Activated CD8-positive, alpha-beta memory T cell treated with anti-CD3 and anti-CD28 coated beads, Interleukin-2, amount 10 ng/mL, durations not matched to agents 7 days and 5 days (primary cell): ENCODE results near the gene ZNF24. TPM values are rescaled to one million over a fixed set of nuclear protein-coding genes. Genes with fewer than 3 reads are reported as not detected.
A peak's percentile ranks its signal among the peaks of the same experiment; 100 is the strongest.

Source experiments
- ATAC-seq: fragments of 150-1000 bp; cut with Tn5 transposase; one replicate; pipeline ENCODE4 v1.10.0; 2021; ENCODE audit warnings: moderate library complexity
- CTCF ChIA-PET: fragments of 350-600 bp; sonication (Branson Sonifier 250); formaldehyde crosslinking; loops from one replicate; lab custom pipeline; 2021; ENCODE audit warnings: antibody characterized with exemption; lab: Charles Lee
- DNase-seq: peaks from one replicate; pipeline ENCODE4 v3.0.0-alpha.2; 2020
- H3K27ac Mint-ChIP-seq: one replicate; pipeline ENCODE4 v1.8.0; 2021; ENCODE audit warnings: mild to moderate bottlenecking, mixed read lengths
- H3K27me3 Mint-ChIP-seq: one replicate; pipeline ENCODE4 v1.8.0; 2021; ENCODE audit warnings: mixed read lengths
- H3K36me3 Mint-ChIP-seq: one replicate; pipeline ENCODE4 v1.8.0; 2021; ENCODE audit warnings: mild to moderate bottlenecking, mixed read lengths
- H3K4me1 Mint-ChIP-seq: one replicate; pipeline ENCODE4 v1.8.0; 2021; ENCODE audit warnings: mixed read lengths
- H3K4me3 Mint-ChIP-seq: one replicate; pipeline ENCODE4 v1.8.0; 2021; ENCODE audit warnings: mild to moderate bottlenecking, moderate library complexity, mixed read lengths
- H3K9me3 Mint-ChIP-seq: one replicate; pipeline ENCODE4 v1.8.0; 2022; ENCODE audit warnings: low read depth, mixed read lengths
- total RNA-seq, 2 experiments: library from RNA; stranded (reverse); gene quantifications; one replicate each; pipeline ENCODE4 v1.2.3, GENCODE V29; 2021

The ZNF24 gene
- total RNA-seq, 2 experiments from 2014 or later, result 44.2 to 51.7 TPM

GRCh38 chr18:35306588-35307250 lies 37.5 kb downstream of the ZNF24 start:
- no peaks in the 10 kb centered on the region for H3K4me1 Mint-ChIP-seq
- H3K4me3 Mint-ChIP-seq, result no peak overlapping the region
- H3K36me3 Mint-ChIP-seq, result peaks cover 71% of the 10 kb centered on the region
- H3K27ac Mint-ChIP-seq, result no peak overlapping the region
- CTCF ChIA-PET, result interaction anchor here (1.2 kb wide), 1 partner anchor 66 kb away, joined by 3 read pairs; the partner anchor contains the start of gene ZNF397
- ATAC-seq (no peak), DNase-seq (no peak)
- H3K27me3 Mint-ChIP-seq, result no peaks in the 10 kb centered on the region
- peaks cover 56% of the 10 kb centered on the region for H3K9me3 Mint-ChIP-seq

- no peak for ATAC-seq
- Mint-ChIP-seq H3K27me3 (no peaks in the 10 kb centered on the region), H3K36me3 (peaks cover 89% of the 10 kb centered on the region), H3K27ac (no peak overlapping the region), H3K4me1 (no peaks in the 10 kb centered on the region), H3K4me3 (no peak overlapping the region), H3K9me3 (peaks cover 55% of the 10 kb centered on the region)
- no peak for DNase-seq
- CTCF ChIA-PET, result interaction anchor here (1.2 kb wide), 1 partner anchor 11 kb away, joined by 3 read pairs; no protein-coding TSS in a partner anchor
Observed at GRCh38 chr18:35303610-35304009, 40.6 kb downstream of the ZNF24 start.

- ATAC-seq (no peak), DNase-seq (no peak)
- Mint-ChIP-seq H3K27me3 (no peaks in the 10 kb centered on the region), H3K4me1 (peaks cover 26% of the 10 kb centered on the region), H3K9me3 (peaks cover 24% of the 10 kb centered on the region), H3K36me3 (peaks cover 85% of the 10 kb centered on the region), H3K4me3 (no peak overlapping the region), H3K27ac (no peak overlapping the region)
- CTCF ChIA-PET, result no interaction called here
Observed at GRCh38 chr18:35296060-35296459, 48.2 kb downstream of the ZNF24 start.

DNA sequence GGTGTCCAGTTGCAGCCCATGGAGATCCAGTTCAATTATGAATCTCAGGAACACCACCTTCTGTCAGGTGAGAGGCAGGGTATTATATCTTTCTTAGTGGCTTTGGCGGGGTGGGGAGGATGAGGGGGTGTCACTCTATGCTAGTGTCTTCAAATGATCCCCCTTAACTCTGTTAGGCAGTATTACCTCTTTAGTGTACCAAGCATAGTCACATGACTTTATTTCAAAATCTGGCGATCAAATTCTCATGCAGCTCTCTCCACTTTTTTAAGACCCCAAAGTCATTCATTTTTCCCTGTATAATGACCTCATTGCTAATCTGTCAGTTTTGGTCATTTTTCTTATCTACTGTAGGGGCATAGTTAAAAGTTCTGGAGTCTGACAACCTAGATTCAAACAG lies 53.1 kb downstream of the ZNF24 start:
- Mint-ChIP-seq H3K4me3 (peak overlapping the region; percentile 99), H3K36me3 (peaks cover 70% of the 10 kb centered on the region), H3K4me1 (peaks cover 38% of the 10 kb centered on the region), H3K9me3 (peaks cover 13% of the 10 kb centered on the region), H3K27me3 (no peaks in the 10 kb centered on the region), H3K27ac (peak overlapping the region; percentile 94)
- CTCF ChIA-PET, result no interaction called here
- no peak for DNase-seq
- ATAC-seq, result no peak

DNA sequence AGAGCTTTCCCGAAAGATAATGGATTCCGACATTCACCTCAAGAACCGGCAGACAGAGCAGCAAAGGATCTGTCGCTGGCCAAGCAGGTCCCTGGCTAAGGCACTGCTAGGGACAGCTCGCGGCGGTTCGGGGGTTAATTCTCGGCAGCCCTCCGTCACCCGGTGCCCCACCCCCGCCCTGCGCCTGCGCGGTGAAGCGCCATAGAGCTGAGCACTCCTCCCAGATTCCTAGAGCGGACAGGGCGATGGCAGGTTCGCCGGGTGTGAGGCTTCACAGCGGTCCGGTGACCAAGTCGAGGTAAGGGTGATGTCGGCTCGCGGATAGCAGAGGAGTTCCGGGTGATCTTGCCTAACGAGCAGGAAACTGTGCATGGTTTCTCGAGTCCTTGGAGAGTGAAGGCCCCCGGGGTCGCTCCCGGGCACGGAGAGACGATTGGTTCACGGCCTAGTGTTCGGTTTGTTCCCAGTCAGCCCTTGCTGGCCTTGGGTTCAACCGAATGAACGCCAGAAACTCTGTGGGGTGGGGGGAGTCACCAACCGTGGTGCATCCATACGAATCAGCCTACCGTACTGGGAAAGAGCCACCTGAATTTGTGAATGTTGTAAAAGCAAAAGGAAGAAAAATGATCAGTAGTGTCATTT lies 54.0 kb downstream of the ZNF24 start, which contains the start of gene ZSCAN30:
Gene ZSCAN30, minus strand, starts transcription at position 136 of the 642 bp plus-strand sequence. CDS start 25,877 bp downstream, outside the sequence.
- H3K9me3 Mint-ChIP-seq, result peaks cover 14% of the 10 kb centered on the region
- H3K4me1 Mint-ChIP-seq, result peaks cover 38% of the 10 kb centered on the region
- no peaks in the 10 kb centered on the region for H3K27me3 Mint-ChIP-seq
- H3K4me3 Mint-ChIP-seq, result peak within 1 kb of the TSS; percentile 99
- DNase-seq (peak; percentile 97), ATAC-seq (peak; percentile 99)
- CTCF ChIA-PET, result interaction anchor here (0.6 to 2.3 kb wide), 8 partner anchors 10 to 192 kb away, joined by 3 to 10 read pairs (median 3); partner anchors contain the start of genes ZNF24 and ZNF397
- peak within 1 kb of the TSS; percentile 94 for H3K27ac Mint-ChIP-seq
- peaks cover 68% of the 10 kb centered on the region for H3K36me3 Mint-ChIP-seq

DNA sequence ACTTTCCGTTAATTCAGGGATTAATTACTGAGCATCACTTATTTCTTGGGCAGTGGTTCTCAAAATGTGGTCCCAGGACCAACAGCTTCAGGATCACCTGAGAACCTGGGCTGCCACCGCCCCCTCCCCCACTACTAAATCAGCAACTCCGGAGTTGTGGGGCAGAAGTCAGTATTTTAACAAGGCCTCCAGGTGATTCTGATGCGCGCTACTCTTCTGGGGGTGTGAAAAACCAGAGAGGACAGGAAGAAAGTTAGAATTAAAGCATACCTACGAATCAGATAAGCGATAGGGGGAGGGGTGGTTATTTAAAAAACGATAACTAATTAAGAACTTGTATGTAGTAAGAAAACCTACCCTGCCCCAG lies 54.5 kb downstream of the ZNF24 start:
- Mint-ChIP-seq H3K27me3 (no peaks in the 10 kb centered on the region), H3K27ac (peak overlapping the region; percentile 94), H3K4me3 (peak overlapping the region; percentile 99), H3K4me1 (peaks cover 34% of the 10 kb centered on the region), H3K9me3 (peaks cover 10% of the 10 kb centered on the region), H3K36me3 (peaks cover 65% of the 10 kb centered on the region)
- CTCF ChIA-PET, result interaction anchor here (0.6 to 2.3 kb wide), 10 partner anchors 10 to 191 kb away, joined by 3 to 10 read pairs (median 3); partner anchors contain the start of genes ZNF24 and ZNF397
- ATAC-seq, result peak; percentile 34
- DNase-seq, result peak; percentile 61

- ATAC-seq, result no peak
- Mint-ChIP-seq H3K36me3 (peaks cover 62% of the 10 kb centered on the region), H3K4me1 (peaks cover 31% of the 10 kb centered on the region), H3K27me3 (no peaks in the 10 kb centered on the region), H3K27ac (peak overlapping the region; percentile 94), H3K9me3 (peaks cover 10% of the 10 kb centered on the region), H3K4me3 (peak overlapping the region; percentile 99)
- CTCF ChIA-PET, result interaction anchor here (0.9 to 2.3 kb wide), 8 partner anchors 11 to 59 kb away, joined by 3 to 10 read pairs (median 3); partner anchors contain the start of genes ZNF24 and ZNF397
- DNase-seq, result no peak
Observed at GRCh38 chr18:35289293-35289692, 54.9 kb downstream of the ZNF24 start.

DNA sequence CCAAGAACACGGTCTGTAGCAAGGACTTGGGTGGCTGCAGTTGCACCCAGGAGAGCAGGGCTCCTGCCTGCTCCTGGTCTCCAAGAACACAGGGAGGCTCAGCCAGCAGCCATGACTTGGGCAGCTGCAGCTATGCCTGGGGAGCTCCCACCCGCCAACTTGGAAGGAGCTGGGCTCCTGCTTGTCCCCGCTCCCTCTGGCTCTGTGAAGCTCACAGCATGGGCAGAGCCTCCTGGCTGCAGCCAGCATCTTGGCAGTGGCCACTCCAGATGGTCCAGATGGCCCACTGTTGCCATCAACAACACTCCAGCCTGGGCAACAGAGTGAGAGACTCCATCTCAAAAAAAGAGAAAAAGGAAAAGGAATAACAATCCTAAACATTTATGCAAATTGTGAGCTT lies 59.4 kb downstream of the ZNF24 start:
- no peak for DNase-seq
- no peak for ATAC-seq
- H3K36me3 Mint-ChIP-seq, result peaks cover 64% of the 10 kb centered on the region
- no peak overlapping the region for H3K4me3 Mint-ChIP-seq
- H3K9me3 Mint-ChIP-seq, result peaks cover 23% of the 10 kb centered on the region
- H3K27me3 Mint-ChIP-seq, result no peaks in the 10 kb centered on the region
- CTCF ChIA-PET, result no interaction called here
- peaks cover 8% of the 10 kb centered on the region for H3K4me1 Mint-ChIP-seq
- no peak overlapping the region for H3K27ac Mint-ChIP-seq

DNA sequence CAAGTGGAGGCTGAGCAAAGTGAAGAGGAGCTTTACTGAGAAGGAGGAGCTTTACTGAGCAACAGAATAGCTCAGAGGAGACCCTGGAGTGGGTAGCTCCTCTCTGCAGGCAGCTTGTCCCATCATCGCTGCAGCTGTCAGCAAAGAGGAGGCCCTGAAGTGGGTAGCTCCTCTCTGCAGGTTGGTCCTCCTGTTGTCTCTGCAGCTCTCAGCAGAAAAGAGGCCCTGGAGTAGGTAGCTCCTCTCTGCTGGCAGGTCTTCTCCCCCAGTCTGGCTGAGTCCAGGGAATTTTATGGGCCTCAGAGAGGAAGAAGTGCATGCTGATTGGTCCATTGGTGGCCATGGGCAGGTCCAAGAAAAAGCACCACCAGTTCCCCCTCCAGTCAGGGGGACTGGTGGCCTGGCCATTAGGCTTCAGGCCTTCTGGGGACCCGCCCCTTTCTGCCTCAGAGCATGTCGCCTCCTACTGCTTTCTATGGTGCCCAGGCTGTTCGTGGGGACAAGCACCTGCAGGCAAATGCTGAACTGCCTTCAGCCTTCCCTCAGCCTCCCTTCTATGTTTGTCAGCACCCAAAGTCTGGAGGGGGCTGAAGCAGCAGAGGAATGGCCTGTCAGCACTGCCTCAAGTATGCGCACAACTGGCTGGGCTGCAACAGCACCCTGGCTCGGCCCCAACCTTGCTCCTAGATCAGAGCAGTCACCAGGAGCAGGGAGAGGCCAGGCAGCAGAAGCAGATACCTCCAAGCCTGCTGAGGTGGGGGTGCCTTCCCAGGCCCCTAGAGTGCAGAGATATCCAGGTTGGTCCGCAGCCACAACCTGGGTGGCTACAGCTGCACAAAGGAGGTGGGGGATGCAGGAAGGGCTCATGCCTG lies 60.1 kb downstream of the ZNF24 start:
- ATAC-seq (no peak), DNase-seq (no peak)
- no peak overlapping the region for H3K4me3 Mint-ChIP-seq
- peaks cover 5% of the 10 kb centered on the region for H3K4me1 Mint-ChIP-seq
- H3K36me3 Mint-ChIP-seq, result peaks cover 66% of the 10 kb centered on the region
- H3K27me3 Mint-ChIP-seq, result no peaks in the 10 kb centered on the region
- H3K9me3 Mint-ChIP-seq, result peaks cover 23% of the 10 kb centered on the region
- no peak overlapping the region for H3K27ac Mint-ChIP-seq
- CTCF ChIA-PET, result no interaction called here

DNA sequence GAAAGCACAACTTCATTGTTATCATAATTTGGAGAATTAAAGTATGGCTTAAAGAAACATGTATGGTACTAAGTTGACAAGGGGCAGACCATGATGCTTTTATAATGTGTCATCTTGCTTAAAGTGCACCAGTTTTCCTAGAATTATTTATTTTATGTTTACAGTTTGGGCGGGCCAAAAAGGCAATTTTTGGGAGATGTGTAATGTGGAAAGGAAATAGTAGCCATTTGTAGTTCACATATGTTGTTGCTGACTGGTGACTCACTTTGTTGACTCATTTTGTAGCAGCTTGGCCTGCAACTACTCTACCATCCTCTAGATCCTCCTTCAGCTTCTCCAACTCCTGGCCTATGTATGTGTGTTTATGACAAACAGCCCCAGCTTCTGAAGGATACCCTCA lies 61.9 kb downstream of the ZNF24 start:
- no peak overlapping the region for H3K4me3 Mint-ChIP-seq
- peaks cover 25% of the 10 kb centered on the region for H3K9me3 Mint-ChIP-seq
- H3K4me1 Mint-ChIP-seq, result peaks cover 14% of the 10 kb centered on the region
- H3K27me3 Mint-ChIP-seq, result no peaks in the 10 kb centered on the region
- no peak for ATAC-seq
- no peak overlapping the region for H3K27ac Mint-ChIP-seq
- CTCF ChIA-PET, result no interaction called here
- no peak for DNase-seq
- H3K36me3 Mint-ChIP-seq, result peaks cover 67% of the 10 kb centered on the region
